Trophoblast cell (in vitro differentiated cells and primary cell): ENCODE results near the gene BTAF1.
A peak's percentile ranks its signal among the peaks of the same experiment; 100 is the strongest.

Source experiments
- DNase-seq, 2 donors: peaks; one replicate each; pipeline ENCODE4 v3.0.0-alpha.2; 2016
- H2AFZ ChIP-seq: 2 replicates; pipeline ENCODE4 v1.6.1; 2013; ENCODE audit warnings: low read length, moderate library complexity, mild to moderate bottlenecking; ENCODE audit not compliant: insufficient read depth, poor library complexity
- H2AK5ac ChIP-seq: 2 replicates; pipeline ENCODE4 v1.6.1; 2013; ENCODE audit warnings: mild to moderate bottlenecking, low read length
- H2BK120ac ChIP-seq: 2 replicates; pipeline ENCODE4 v1.6.1; 2013; ENCODE audit warnings: low read length, mild to moderate bottlenecking, moderate library complexity; ENCODE audit not compliant: insufficient read depth, poor library complexity
- H2BK12ac ChIP-seq: 2 replicates; pipeline ENCODE4 v1.6.1; 2013; ENCODE audit warnings: mild to moderate bottlenecking, low read length, moderate library complexity
- H2BK5ac ChIP-seq: 2 replicates; pipeline ENCODE4 v1.6.1; 2013; ENCODE audit warnings: low read length, low read depth, moderate library complexity, mild to moderate bottlenecking; ENCODE audit not compliant: poor library complexity
- H3K14ac ChIP-seq: 2 replicates; pipeline ENCODE4 v1.6.1; 2013; ENCODE audit warnings: mild to moderate bottlenecking, low read length
- H3K18ac ChIP-seq: 2 replicates; pipeline ENCODE4 v1.6.1; 2013; ENCODE audit warnings: mild to moderate bottlenecking, low read length
- H3K23ac ChIP-seq: 2 replicates; pipeline ENCODE4 v1.6.1; 2013; ENCODE audit warnings: low read length
- H3K27ac ChIP-seq: 2 replicates; pipeline ENCODE4 v1.5.1; 2013; ENCODE audit warnings: low read depth, mild to moderate bottlenecking, inconsistent platforms, low read length, moderate library complexity
- H3K27me3 ChIP-seq: 2 replicates; pipeline ENCODE4 v1.6.1; 2013; ENCODE audit warnings: inconsistent platforms, mild to moderate bottlenecking, low read length, moderate library complexity; ENCODE audit not compliant: insufficient read depth
- H3K36me3 ChIP-seq, 2 experiments: 1 replicate in 1 of 2; 2 replicates in 1 of 2; pipeline ENCODE4 v1.6.1; 2013; ENCODE audit warnings: low read length in 2 of 2, mild to moderate bottlenecking in 2 of 2, moderate library complexity in 1 of 2; ENCODE audit not compliant: insufficient read depth in 2 of 2, control insufficient read depth in 1 of 2
- H3K4ac ChIP-seq: 2 replicates; pipeline ENCODE4 v1.6.1; 2013; ENCODE audit warnings: low read depth, mild to moderate bottlenecking, low read length, moderate library complexity
- H3K4me1 ChIP-seq, 2 experiments: 1 replicate in 1 of 2; 2 replicates in 1 of 2; pipeline ENCODE4 v1.6.1; 2013; ENCODE audit warnings: low read length in 2 of 2, mild to moderate bottlenecking in 2 of 2, moderate library complexity in 1 of 2; ENCODE audit not compliant: insufficient read depth in 2 of 2, control insufficient read depth in 1 of 2
- H3K4me2 ChIP-seq: 2 replicates; pipeline ENCODE4 v1.6.1; 2013; ENCODE audit warnings: inconsistent platforms, mild to moderate bottlenecking, low read length, moderate library complexity
- H3K4me3 ChIP-seq: 2 replicates; pipeline ENCODE4 v1.5.1; 2013; ENCODE audit warnings: mild to moderate bottlenecking, low read depth, low read length, inconsistent platforms
- H3K79me1 ChIP-seq: one replicate; pipeline ENCODE4 v1.6.1; 2013; ENCODE audit warnings: low read length
- H3K79me2 ChIP-seq: 2 replicates; pipeline ENCODE4 v1.6.1; 2013; ENCODE audit warnings: low read length, mild to moderate bottlenecking; ENCODE audit not compliant: control insufficient read depth, insufficient read depth, poor library complexity
- H3K9ac ChIP-seq: 2 replicates; pipeline ENCODE4 v1.6.1; 2013; ENCODE audit warnings: mild to moderate bottlenecking, low read length
- H3K9me3 ChIP-seq: 2 replicates; pipeline ENCODE4 v1.6.1; 2013; ENCODE audit warnings: low read depth, mild to moderate bottlenecking, control low read depth, inconsistent platforms, low read length; ENCODE audit not compliant: insufficient read depth
- H4K12ac ChIP-seq: 2 replicates; pipeline ENCODE4 v1.6.1; 2013; ENCODE audit warnings: low read depth, mild to moderate bottlenecking, low read length, moderate library complexity
- H4K8ac ChIP-seq: 2 replicates; pipeline ENCODE4 v1.6.1; 2013; ENCODE audit warnings: low read depth, mild to moderate bottlenecking, low read length, moderate library complexity
- H4K91ac ChIP-seq: one replicate; pipeline ENCODE4 v1.6.1; 2013; ENCODE audit warnings: low read depth, mild to moderate bottlenecking, low read length, moderate library complexity
- WGBS: extraction: QIAGEN DNeasy Blood & Tissue Kit; methylation state at CpG from one replicate; pipeline ENCODE4 v1.1.7; 2013; ENCODE audit warnings: missing lambda C conversion rate; ENCODE audit not compliant: insufficient read length, insufficient coverage; ENCODE audit errors: extremely low coverage; 5-methylcytosine and 5-hydroxymethylcytosine counted together

BTAF1 gene

GRCh38 chr10:91955114-91955513 lies 31.5 kb downstream of the BTAF1 start:
- WGBS, result 100% methylated on average over 1 of the region's 3 CpGs

DNA sequence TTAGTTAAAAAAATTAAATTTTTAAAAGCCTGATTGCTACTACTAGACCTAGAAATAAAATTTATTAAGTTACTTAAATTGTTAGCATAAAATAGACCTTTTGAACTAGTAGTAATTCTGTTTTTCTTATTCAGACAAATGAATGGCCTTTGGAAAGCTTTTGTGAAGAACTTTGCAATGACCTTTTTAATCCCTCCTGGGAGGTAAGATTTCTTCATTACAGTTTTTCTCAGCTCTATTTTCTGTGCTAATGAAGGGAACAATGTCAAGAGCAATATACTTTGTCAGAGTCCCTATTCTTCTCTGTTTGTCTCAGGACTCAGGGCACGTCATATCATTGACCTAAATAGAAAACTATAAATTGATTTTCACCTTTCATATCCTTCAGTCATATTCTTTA lies 33.5 kb downstream of the BTAF1 start:
- Histone ChIP-seq H3K18ac (no peak overlapping the region), H2BK12ac (no peak overlapping the region), H3K4me1 (no peaks in the 10 kb centered on the region), H3K14ac (no peak overlapping the region), H4K91ac (no peak overlapping the region), H3K27me3 (no peaks in the 10 kb centered on the region), H3K4me2 (no peak overlapping the region), H3K4ac (no peak overlapping the region), H2BK5ac (no peak overlapping the region), H2AK5ac (no peak overlapping the region), H2BK120ac (no peak overlapping the region), H3K9ac (no peak overlapping the region), H3K23ac (no peak overlapping the region), H4K8ac (no peak overlapping the region), H3K36me3 (peaks cover 14% of the 10 kb centered on the region in 2 experiments), H3K9me3 (no peaks in the 10 kb centered on the region), H3K79me1 (no peaks in the 10 kb centered on the region), H2AFZ (no peak overlapping the region), H4K12ac (no peak overlapping the region), H3K79me2 (no peaks in the 10 kb centered on the region), H3K27ac (no peak overlapping the region), H3K4me3 (no peak overlapping the region)
- no CpG with 5 or more reads among the region's 1 CpG for WGBS
- DNase-seq, result no peak

More at GRCh38 chr10:91955114-91955513, 31.5 kb downstream of the BTAF1 start:
- Histone ChIP-seq H3K9ac (no peak overlapping the region), H2BK120ac (no peak overlapping the region), H2AFZ (no peak overlapping the region), H3K79me1 (no peaks in the 10 kb centered on the region), H3K4me3 (no peak overlapping the region), H4K12ac (no peak overlapping the region), H4K91ac (no peak overlapping the region), H3K36me3 (peaks cover 14 to 16% of the 10 kb centered on the region in 2 experiments), H3K79me2 (no peaks in the 10 kb centered on the region), H3K4me1 (no peaks in the 10 kb centered on the region), H3K9me3 (no peaks in the 10 kb centered on the region), H3K4ac (no peak overlapping the region), H3K27me3 (no peaks in the 10 kb centered on the region), H4K8ac (no peak overlapping the region), H2BK12ac (no peak overlapping the region), H3K4me2 (no peak overlapping the region), H3K23ac (no peak overlapping the region), H3K18ac (no peak overlapping the region), H2AK5ac (no peak overlapping the region), H2BK5ac (no peak overlapping the region), H3K27ac (no peak overlapping the region), H3K14ac (no peak overlapping the region)
- DNase-seq, result peak in 1 of 2 donors; percentile 61

DNA sequence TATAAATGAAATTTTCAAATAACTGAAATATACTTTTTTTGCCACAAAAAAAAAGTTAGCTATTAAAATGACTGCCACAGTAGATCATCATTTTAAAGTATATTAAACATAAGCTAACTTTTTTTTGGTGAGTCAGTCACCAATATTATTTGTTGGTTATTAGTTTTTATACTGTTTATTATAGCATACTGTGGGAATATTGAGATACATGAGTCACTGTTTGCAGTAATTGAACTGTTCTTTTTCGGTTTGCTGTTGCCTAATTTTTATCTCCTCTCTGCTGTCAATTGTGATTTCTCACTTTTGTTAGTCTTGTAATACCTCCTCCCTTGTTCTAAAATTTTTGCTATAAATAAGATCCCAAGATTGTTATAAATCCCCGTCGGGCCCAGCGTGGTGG lies 45.7 kb downstream of the BTAF1 start:
- Histone ChIP-seq H3K79me2 (no peaks in the 10 kb centered on the region), H3K23ac (no peak overlapping the region), H4K8ac (no peak overlapping the region), H4K91ac (no peak overlapping the region), H3K4me3 (no peak overlapping the region), H2AFZ (no peak overlapping the region), H3K79me1 (no peaks in the 10 kb centered on the region), H3K4ac (no peak overlapping the region), H3K9ac (no peak overlapping the region), H2BK120ac (no peak overlapping the region), H4K12ac (no peak overlapping the region), H2BK12ac (no peak overlapping the region), H3K18ac (no peak overlapping the region), H2AK5ac (no peak overlapping the region), H3K9me3 (no peaks in the 10 kb centered on the region), H3K27me3 (no peaks in the 10 kb centered on the region), H3K4me1 (no peaks in the 10 kb centered on the region), H3K36me3 (peaks cover 3 to 5% of the 10 kb centered on the region in 2 experiments), H3K27ac (no peak overlapping the region), H3K4me2 (no peak overlapping the region), H3K14ac (no peak overlapping the region), H2BK5ac (no peak overlapping the region)
- no peak for DNase-seq
- no CpG with 5 or more reads among the region's 4 CpGs for WGBS

- H3K9ac ChIP-seq, result no peak overlapping the region
- no peak overlapping the region for H2AFZ ChIP-seq
- no CpG with 5 or more reads among the region's 2 CpGs for WGBS
Measured at GRCh38 chr10:91974960-91975359, 51.4 kb downstream of the BTAF1 start.

More at GRCh38 chr10:91974960-91975359, 51.4 kb downstream of the BTAF1 start:
- peak in 1 of 2 donors; percentile 46 for DNase-seq
- Histone ChIP-seq H4K8ac (no peak overlapping the region), H2AK5ac (no peak overlapping the region), H3K4me1 (no peaks in the 10 kb centered on the region), H3K27me3 (no peaks in the 10 kb centered on the region), H2BK12ac (no peak overlapping the region), H3K9me3 (no peaks in the 10 kb centered on the region), H2BK5ac (no peak overlapping the region), H3K14ac (no peak overlapping the region), H3K79me1 (no peaks in the 10 kb centered on the region), H3K4me3 (no peak overlapping the region), H3K4ac (no peak overlapping the region), H3K27ac (no peak overlapping the region), H3K23ac (no peak overlapping the region), H4K12ac (no peak overlapping the region), H3K79me2 (no peaks in the 10 kb centered on the region), H3K4me2 (no peak overlapping the region), H3K18ac (no peak overlapping the region), H4K91ac (no peak overlapping the region), H3K36me3 (peaks cover 0 to 6% of the 10 kb centered on the region in 2 experiments), H2BK120ac (no peak overlapping the region)
